H1 (cell line): ENCODE results near the gene SNX13. TPM values are rescaled to one million over a fixed set of nuclear protein-coding genes. Genes with fewer than 3 reads are reported as not detected.

ENCODE experiments used
- ATF3 ChIP-seq: IDR thresholded peaks from 2 replicates; pipeline ENCODE4 v1.6.1; 2011; ENCODE audit warnings: low read depth, mild to moderate bottlenecking, low read length; ENCODE audit not compliant: insufficient read depth
- BACH1 ChIP-seq: IDR thresholded peaks from 2 replicates; pipeline ENCODE4 v1.6.1; 2012; ENCODE audit warnings: low read length, improper control_type of control experiment
- CHD2 ChIP-seq: IDR thresholded peaks from 2 replicates; pipeline ENCODE4 v1.6.1; 2012; ENCODE audit warnings: low read length, improper control_type of control experiment
- GABPA ChIP-seq: IDR thresholded peaks from 2 replicates; pipeline ENCODE4 v1.6.1; 2011; ENCODE audit warnings: mild to moderate bottlenecking, low read length, moderate library complexity, borderline replicate concordance; ENCODE audit not compliant: insufficient read depth
- PHF8 ChIP-seq: fragments of 200-600 bp; sonication (generic); conservative IDR thresholded peaks from 2 replicates; pipeline ENCODE4 v1.7.1; 2012; ENCODE audit warnings: low read depth, mild to moderate bottlenecking, inconsistent platforms, low read length, moderate library complexity
- polyA plus RNA-seq, 7 experiments: library from polyadenylated mRNA; depleted of rRNA in 3 of 7; stranded (reverse) in 5 of 7; unstranded in 2 of 7; fragments of >200 nt in 5 of 7; fragments of 200-250 nt in 2 of 7; gene quantifications; 1 replicate in 5 of 7; 2 replicates in 1 of 7; 4 replicates in 1 of 7; pipeline versions ENCODE4 v1.2.1 to v1.2.3, GENCODE V29; 2011 to 2013; ENCODE audit warnings: missing spikeins in 2 of 7, mixed read lengths in 2 of 7
- total RNA-seq: library from RNA; stranded (reverse); fragmentation: NEBNext Ultra II Directional; extraction: Animal tissue kit (Norgen Biotek cat#: 25700); gene quantifications from 2 replicates; pipeline ENCODE4 v1.2.1, GENCODE V29; 2021
- TF ChIP-seq, protein P1 (sequence below): IDR thresholded peaks from 2 replicates; pipeline ENCODE4 v1.6.1; 2011; ENCODE audit warnings: low read length, improper control_type of control experiment

SNX13 gene
- total and polyA plus RNA-seq, 2 of the 8 experiments (the other 6 are each of a cell fraction or from before 2014, with no cell fraction given): 5.5 to 27.4 TPM

- TF ChIP-seq PHF8 (no peak), CHD2 (no peak), BACH1 (no peak), GABPA (no peak), ATF3 (no peak)
- TF ChIP-seq, protein P1, sequence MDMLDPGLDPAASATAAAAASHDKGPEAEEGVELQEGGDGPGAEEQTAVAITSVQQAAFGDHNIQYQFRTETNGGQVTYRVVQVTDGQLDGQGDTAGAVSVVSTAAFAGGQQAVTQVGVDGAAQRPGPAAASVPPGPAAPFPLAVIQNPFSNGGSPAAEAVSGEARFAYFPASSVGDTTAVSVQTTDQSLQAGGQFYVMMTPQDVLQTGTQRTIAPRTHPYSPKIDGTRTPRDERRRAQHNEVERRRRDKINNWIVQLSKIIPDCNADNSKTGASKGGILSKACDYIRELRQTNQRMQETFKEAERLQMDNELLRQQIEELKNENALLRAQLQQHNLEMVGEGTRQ: no peak
Measured at GRCh38 chr7:17829001-17829400, 111.3 kb downstream of the SNX13 start (continued).
